Ishikawa (cell line): Measurements from ENCODE around the gene THAP4.

Experiments used
- CEBPB ChIP-seq: IDR thresholded peaks from 2 replicates; pipeline ENCODE4 v1.6.1; 2012
- CREB1 ChIP-seq: IDR thresholded peaks from 2 replicates; pipeline ENCODE4 v1.6.1; 2012; ENCODE audit warnings: low read depth
- EGR1 ChIP-seq: IDR thresholded peaks from 2 replicates; pipeline ENCODE4 v1.6.1; 2012
- EP300 ChIP-seq: IDR thresholded peaks from 2 replicates; pipeline ENCODE4 v1.6.1; 2012; ENCODE audit warnings: borderline replicate concordance
- FOXM1 ChIP-seq: IDR thresholded peaks from 2 replicates; pipeline ENCODE4 v1.6.1; 2012; ENCODE audit warnings: low read depth, borderline replicate concordance
- NFIC ChIP-seq: IDR thresholded peaks from 2 replicates; pipeline ENCODE4 v1.6.1; 2012
- RAD21 ChIP-seq: IDR thresholded peaks from 2 replicates; pipeline ENCODE4 v1.6.1; 2012; ENCODE audit warnings: low read depth
- TAF1 ChIP-seq: IDR thresholded peaks from 2 replicates; pipeline ENCODE4 v1.6.1; 2012; ENCODE audit warnings: low read depth, mild to moderate bottlenecking
- TCF12 ChIP-seq: IDR thresholded peaks from 2 replicates; pipeline ENCODE4 v1.6.1; 2012; ENCODE audit warnings: low read depth
- TEAD4 ChIP-seq: IDR thresholded peaks from 2 replicates; pipeline ENCODE4 v1.6.1; 2012
- YY1 ChIP-seq: IDR thresholded peaks from 2 replicates; pipeline ENCODE4 v1.6.1; 2012; ENCODE audit warnings: low read depth
- ZBTB7A ChIP-seq: IDR thresholded peaks from 2 replicates; pipeline ENCODE4 v1.6.1; 2012; ENCODE audit warnings: low read depth
- TF ChIP-seq, protein P1 (sequence below): IDR thresholded peaks from 2 replicates; pipeline ENCODE4 v1.6.1; 2012
- TF ChIP-seq, protein P2 (sequence below): IDR thresholded peaks from 2 replicates; pipeline ENCODE4 v1.6.1; 2012
- TF ChIP-seq, protein P3 (sequence below): IDR thresholded peaks from 2 replicates; pipeline ENCODE4 v1.6.1; 2012; ENCODE audit warnings: low read depth, mild to moderate bottlenecking

Gene THAP4

DNA sequence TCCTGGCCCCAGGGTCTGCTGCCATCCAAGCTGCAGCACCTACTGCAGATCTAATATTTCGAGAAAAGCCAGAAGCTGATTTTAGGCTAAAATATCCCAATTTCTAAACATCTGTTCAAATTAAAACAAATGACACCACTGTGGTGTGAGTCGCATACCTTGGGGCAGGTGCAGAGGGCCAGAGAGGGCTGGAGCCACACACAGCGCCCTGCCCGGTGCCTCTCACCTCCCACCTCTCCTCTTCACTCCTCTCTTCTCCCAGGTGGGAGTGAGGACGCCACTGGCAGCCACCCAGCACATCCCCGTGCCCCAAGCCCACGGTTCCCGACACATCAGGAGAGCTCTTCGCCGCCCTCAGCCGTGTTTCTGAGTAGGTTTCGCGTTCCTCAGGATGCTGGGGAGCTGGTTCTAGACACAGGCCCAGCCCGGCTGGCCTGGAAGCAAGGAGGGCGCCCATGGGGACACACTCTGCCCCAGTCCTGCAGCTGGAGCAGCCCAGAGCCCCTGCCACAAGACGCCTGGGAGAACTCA is 21.4 kb downstream of the THAP4 start:
- TF ChIP-seq, protein P1, sequence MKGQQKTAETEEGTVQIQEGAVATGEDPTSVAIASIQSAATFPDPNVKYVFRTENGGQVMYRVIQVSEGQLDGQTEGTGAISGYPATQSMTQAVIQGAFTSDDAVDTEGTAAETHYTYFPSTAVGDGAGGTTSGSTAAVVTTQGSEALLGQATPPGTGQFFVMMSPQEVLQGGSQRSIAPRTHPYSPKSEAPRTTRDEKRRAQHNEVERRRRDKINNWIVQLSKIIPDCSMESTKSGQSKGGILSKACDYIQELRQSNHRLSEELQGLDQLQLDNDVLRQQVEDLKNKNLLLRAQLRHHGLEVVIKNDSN, result no peak
- TF ChIP-seq NFIC (no peak), EGR1 (no peak), YY1 (no peak), TAF1 (no peak), TCF12 (no peak), TEAD4 (no peak), EP300 (no peak), CREB1 (no peak), ZBTB7A (no peak), CEBPB (no peak), FOXM1 (no peak), RAD21 (no peak)
- TF ChIP-seq, protein P2, sequence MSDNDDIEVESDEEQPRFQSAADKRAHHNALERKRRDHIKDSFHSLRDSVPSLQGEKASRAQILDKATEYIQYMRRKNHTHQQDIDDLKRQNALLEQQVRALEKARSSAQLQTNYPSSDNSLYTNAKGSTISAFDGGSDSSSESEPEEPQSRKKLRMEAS, result no peak
- TF ChIP-seq, protein P3, sequence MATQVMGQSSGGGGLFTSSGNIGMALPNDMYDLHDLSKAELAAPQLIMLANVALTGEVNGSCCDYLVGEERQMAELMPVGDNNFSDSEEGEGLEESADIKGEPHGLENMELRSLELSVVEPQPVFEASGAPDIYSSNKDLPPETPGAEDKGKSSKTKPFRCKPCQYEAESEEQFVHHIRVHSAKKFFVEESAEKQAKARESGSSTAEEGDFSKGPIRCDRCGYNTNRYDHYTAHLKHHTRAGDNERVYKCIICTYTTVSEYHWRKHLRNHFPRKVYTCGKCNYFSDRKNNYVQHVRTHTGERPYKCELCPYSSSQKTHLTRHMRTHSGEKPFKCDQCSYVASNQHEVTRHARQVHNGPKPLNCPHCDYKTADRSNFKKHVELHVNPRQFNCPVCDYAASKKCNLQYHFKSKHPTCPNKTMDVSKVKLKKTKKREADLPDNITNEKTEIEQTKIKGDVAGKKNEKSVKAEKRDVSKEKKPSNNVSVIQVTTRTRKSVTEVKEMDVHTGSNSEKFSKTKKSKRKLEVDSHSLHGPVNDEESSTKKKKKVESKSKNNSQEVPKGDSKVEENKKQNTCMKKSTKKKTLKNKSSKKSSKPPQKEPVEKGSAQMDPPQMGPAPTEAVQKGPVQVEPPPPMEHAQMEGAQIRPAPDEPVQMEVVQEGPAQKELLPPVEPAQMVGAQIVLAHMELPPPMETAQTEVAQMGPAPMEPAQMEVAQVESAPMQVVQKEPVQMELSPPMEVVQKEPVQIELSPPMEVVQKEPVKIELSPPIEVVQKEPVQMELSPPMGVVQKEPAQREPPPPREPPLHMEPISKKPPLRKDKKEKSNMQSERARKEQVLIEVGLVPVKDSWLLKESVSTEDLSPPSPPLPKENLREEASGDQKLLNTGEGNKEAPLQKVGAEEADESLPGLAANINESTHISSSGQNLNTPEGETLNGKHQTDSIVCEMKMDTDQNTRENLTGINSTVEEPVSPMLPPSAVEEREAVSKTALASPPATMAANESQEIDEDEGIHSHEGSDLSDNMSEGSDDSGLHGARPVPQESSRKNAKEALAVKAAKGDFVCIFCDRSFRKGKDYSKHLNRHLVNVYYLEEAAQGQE, result no peak

DNA sequence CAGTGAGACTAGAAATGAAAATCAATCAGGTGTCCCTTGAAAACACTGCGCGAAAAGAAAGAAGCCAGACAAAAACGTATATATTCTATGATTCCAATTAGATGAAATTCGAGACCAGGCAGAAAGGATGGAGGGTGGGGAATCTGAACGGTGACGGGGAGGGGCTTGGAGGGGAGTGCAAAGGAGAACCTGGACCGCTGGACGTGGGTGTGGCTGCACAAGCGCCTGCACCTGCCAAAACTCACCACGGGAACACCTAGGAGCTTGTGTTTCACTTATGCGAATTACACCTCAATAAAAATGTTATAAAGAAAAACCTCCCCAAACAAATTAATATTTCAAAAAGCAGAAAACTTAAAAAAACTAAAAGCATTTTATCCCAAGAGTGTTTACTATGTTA is 21.9 kb downstream of the THAP4 start:
- TF ChIP-seq FOXM1 (no peak), EP300 (no peak), EGR1 (no peak), RAD21 (no peak), ZBTB7A (no peak), YY1 (no peak), CREB1 (no peak), TEAD4 (no peak), TAF1 (no peak), TCF12 (no peak), CEBPB (no peak), NFIC (no peak)
- TF ChIP-seq, protein P2, result no peak
- TF ChIP-seq, protein P3, result no peak
- TF ChIP-seq, protein P1, result no peak

DNA sequence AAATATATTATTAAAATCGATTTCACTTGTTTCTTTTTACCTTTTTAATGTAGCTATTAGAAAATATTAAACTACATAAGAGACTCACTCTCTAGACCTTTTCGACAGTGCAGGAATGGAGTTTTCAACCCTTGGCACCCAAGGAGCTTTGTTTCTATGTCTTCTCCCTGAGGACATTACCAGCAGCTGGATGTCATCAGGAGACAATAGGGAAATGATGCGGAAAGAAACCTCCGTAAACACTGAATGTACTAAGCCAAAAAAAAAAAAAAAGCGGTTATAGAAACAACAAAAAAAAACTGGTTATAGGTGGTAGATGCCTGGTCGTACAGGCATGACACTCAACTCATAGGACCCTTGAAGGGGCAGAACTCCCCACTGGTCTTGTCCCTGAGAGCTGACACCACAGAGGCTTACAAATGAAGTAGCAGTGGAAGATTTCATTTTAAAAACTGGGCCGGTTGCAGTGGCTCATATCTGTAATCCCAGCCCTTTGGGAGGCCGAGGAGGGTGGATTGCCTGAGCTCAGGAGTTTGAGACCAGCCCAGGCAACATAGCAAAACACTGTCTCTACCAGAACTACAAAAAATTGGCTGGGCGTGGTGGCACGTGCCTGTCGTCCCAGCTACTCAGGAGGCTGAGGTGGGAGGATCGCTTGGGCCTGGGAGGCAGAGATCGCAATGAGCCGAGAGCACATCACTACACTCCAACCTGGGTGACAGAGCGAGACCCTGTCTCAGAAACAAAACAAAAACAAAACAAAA is 23.8 kb downstream of the THAP4 start:
- TF ChIP-seq, protein P2, result no peak
- TF ChIP-seq EGR1 (no peak), RAD21 (no peak), EP300 (no peak), TCF12 (no peak), TEAD4 (no peak), FOXM1 (no peak), CEBPB (no peak), ZBTB7A (no peak), TAF1 (no peak)
- TF ChIP-seq, protein P3, result no peak
